Endothelial cell of umbilical vein (primary cell): ENCODE data around the gene PNPLA1. TPM values are rescaled to one million over a fixed set of nuclear protein-coding genes. Genes with fewer than 3 reads are reported as not detected.

Experiments used
- BruUV-seq: library from RNA; stranded (reverse); fragments of 400-500 nt; replicated peaks from 2 replicates; lab custom pipeline; 2021; lab: Mats Ljungman, UMichigan
- CTCF ChIA-PET: fragments of 300-600, 350-600 bp; sonication (Branson Sonifier 250); formaldehyde crosslinking; loops from one replicate; lab custom pipeline; 2021; ENCODE audit warnings: antibody characterized with exemption, inconsistent platforms; lab: Charles Lee
- POLR2A ChIA-PET: fragments of 300-600, 350-600 bp; sonication (Branson Sonifier 250); formaldehyde crosslinking; loops from one replicate; lab custom pipeline; 2021; ENCODE audit warnings: antibody characterized with exemption, inconsistent platforms; lab: Charles Lee
- DNase-seq: peaks from one replicate; pipeline ENCODE4 v3.0.0-alpha.2; 2011; ENCODE audit warnings: low read depth, low spot score
- FAIRE-seq: peaks from 2 replicates; lab custom pipeline; 2011; peaks lifted over from hg19 to GRCh38; lab: Jason Lieb, UNC
- H2AFZ ChIP-seq: 2 replicates; pipeline ENCODE4 v1.6.0; 2012; ENCODE audit warnings: low read depth, low read length, control low read depth, inconsistent platforms
- H3K27ac ChIP-seq: 2 replicates; pipeline ENCODE4 v1.5.1; 2011; ENCODE audit warnings: low read depth, mild to moderate bottlenecking, control low read depth, low read length, moderate library complexity; ENCODE audit not compliant: insufficient read depth
- H3K27me3 ChIP-seq, 2 experiments: 2 replicates each; pipeline versions ENCODE4 v1.6.0 to v1.6.1; 2011; ENCODE audit warnings: low read length in 2 of 2, mixed read lengths in 1 of 2; ENCODE audit not compliant: control insufficient read depth in 2 of 2, insufficient read depth in 2 of 2
- H3K36me3 ChIP-seq, 2 experiments: 2 replicates in 1 of 2; 3 replicates in 1 of 2; pipeline ENCODE4 v1.5.1; 2011; ENCODE audit warnings: low read length in 2 of 2, mild to moderate bottlenecking in 1 of 2, moderate library complexity in 1 of 2; ENCODE audit not compliant: control insufficient read depth in 2 of 2, insufficient read depth in 2 of 2; ENCODE audit errors: extremely low read depth in 1 of 2
- H3K4me1 ChIP-seq: 3 replicates; pipeline ENCODE4 v1.5.1; 2011; ENCODE audit warnings: mild to moderate bottlenecking, low read length; ENCODE audit not compliant: control insufficient read depth, insufficient read depth; ENCODE audit errors: extremely low read depth
- H3K4me2 ChIP-seq: 2 replicates; pipeline ENCODE4 v1.6.1; 2011; ENCODE audit warnings: low read length, control low read depth, mixed read lengths; ENCODE audit not compliant: insufficient read depth
- H3K4me3 ChIP-seq, 3 experiments: fragments of 200-600 bp in 1 of 3; sonication (generic), shearing (Covaris generic) in 1 of 3; replicated peaks in 1 of 3; 2 replicates each; pipeline ENCODE4 v1.5.1; 2011 to 2016; ENCODE audit warnings: control low read depth in 3 of 3, low read length in 3 of 3, mild to moderate bottlenecking in 2 of 3, inconsistent platforms in 1 of 3, low read depth in 1 of 3, moderate library complexity in 1 of 3; ENCODE audit not compliant: insufficient read depth in 1 of 3
- H3K79me2 ChIP-seq: 2 replicates; pipeline ENCODE4 v1.6.0; 2012; ENCODE audit warnings: low read length, inconsistent platforms; ENCODE audit not compliant: control insufficient read depth, insufficient read depth
- H3K9ac ChIP-seq: replicated peaks from 2 replicates; pipeline ENCODE3; 2011; ENCODE audit warnings: low read length, control low read depth; ENCODE audit not compliant: insufficient read depth; ENCODE audit errors: extremely low read depth
- H3K9me1 ChIP-seq: replicated peaks from 3 replicates; pipeline ENCODE4 v1.6.0; 2011; ENCODE audit warnings: mild to moderate bottlenecking, low read length; ENCODE audit not compliant: control insufficient read depth, insufficient read depth; ENCODE audit errors: extremely low read depth
- H3K9me3 ChIP-seq: replicated peaks from 2 replicates; pipeline ENCODE4 v1.5.1; 2012; ENCODE audit warnings: low read length, inconsistent platforms; ENCODE audit not compliant: control insufficient read depth, insufficient read depth
- H4K20me1 ChIP-seq: replicated peaks from 2 replicates; pipeline ENCODE3; 2011; ENCODE audit warnings: mild to moderate bottlenecking, low read length; ENCODE audit not compliant: control insufficient read depth, insufficient read depth; ENCODE audit errors: extremely low read depth
- CTCF ChIP-seq, 2 donors: IDR thresholded peaks; 1 replicate in 1 of 2; 2 replicates in 1 of 2; pipeline ENCODE4 v1.5.1; 2011; ENCODE audit warnings: low read length in 2 of 2, mild to moderate bottlenecking in 2 of 2, moderate library complexity in 2 of 2, control low read depth in 1 of 2, inconsistent platforms in 1 of 2, low read depth in 1 of 2; ENCODE audit not compliant: insufficient read depth in 1 of 2; ENCODE audit errors: extremely low read depth in 1 of 2
- EZH2 ChIP-seq: IDR thresholded peaks from 2 replicates; pipeline ENCODE4 v1.6.1; 2012; ENCODE audit warnings: borderline replicate concordance, low read depth, mild to moderate bottlenecking, moderate library complexity, low read length, inconsistent platforms; ENCODE audit not compliant: severe bottlenecking
- FOS ChIP-seq: IDR thresholded peaks from 2 replicates; pipeline ENCODE4 v1.6.1; 2011; ENCODE audit warnings: mild to moderate bottlenecking, low read length, moderate library complexity, borderline replicate concordance; ENCODE audit not compliant: insufficient read depth
- GATA2 ChIP-seq: IDR thresholded peaks from 2 replicates; pipeline ENCODE4 v1.7.0; 2011; ENCODE audit warnings: low read depth, mild to moderate bottlenecking, moderate library complexity, mixed read lengths, low read length; ENCODE audit not compliant: insufficient read length, insufficient read depth
- JUN ChIP-seq: IDR thresholded peaks from 2 replicates; pipeline ENCODE4 v1.6.1; 2011; ENCODE audit warnings: borderline replicate concordance, low read depth; ENCODE audit not compliant: insufficient read length, insufficient read depth
- MYC ChIP-seq: IDR thresholded peaks from one replicate; pipeline ENCODE4 v1.6.1; 2011; ENCODE audit warnings: mild to moderate bottlenecking, low read depth, low read length
- POLR2A ChIP-seq: IDR thresholded peaks from 2 replicates; pipeline ENCODE4 v1.6.1; 2012; ENCODE audit warnings: low read depth, mild to moderate bottlenecking, control low read depth, low read length
- POLR2AphosphoS5 ChIP-seq: IDR thresholded peaks from 2 replicates; pipeline ENCODE4 v1.6.1; 2012; ENCODE audit warnings: low read depth, mild to moderate bottlenecking, control low read depth, low read length, moderate library complexity; ENCODE audit not compliant: insufficient read depth
- dilution Hi-C: fragments of 300-500 bp; cut with MboI; formaldehyde crosslinking; loops from one replicate; pipeline ENCODE4 v1.15.0; 2019; ENCODE audit warnings: low sequenced_read_pairs; ENCODE audit not compliant: extremely low pct_ligation_motif_present
- intact Hi-C: fragments of 100-400 bp; cut with micrococcal nuclease; formaldehyde crosslinking; loops from one replicate; pipeline ENCODE4 v1.10.0; 2022
- polyA plus RNA-seq, 4 experiments: library from polyadenylated mRNA; depleted of rRNA in 3 of 4; stranded (reverse) in 3 of 4; unstranded in 1 of 4; fragments of >200 nt; gene quantifications; 2 replicates each; pipeline versions ENCODE4 v1.2.1 to v1.2.3, GENCODE V29; 2011 to 2012; ENCODE audit warnings: missing spikeins in 1 of 4
- total RNA-seq: library from RNA; stranded (reverse); gene quantifications from 2 replicates; pipeline ENCODE4 v1.2.3, GENCODE V29; 2021
- TF ChIP-seq, protein P1 (sequence below): IDR thresholded peaks from 2 replicates; pipeline ENCODE4 v1.6.1; 2011; ENCODE audit not compliant: insufficient read depth, insufficient read length

The PNPLA1 gene
- total and polyA plus RNA-seq, 2 donors (not counting 3 experiments of a cell fraction or from before 2014, with no cell fraction given), result not detected

DNA sequence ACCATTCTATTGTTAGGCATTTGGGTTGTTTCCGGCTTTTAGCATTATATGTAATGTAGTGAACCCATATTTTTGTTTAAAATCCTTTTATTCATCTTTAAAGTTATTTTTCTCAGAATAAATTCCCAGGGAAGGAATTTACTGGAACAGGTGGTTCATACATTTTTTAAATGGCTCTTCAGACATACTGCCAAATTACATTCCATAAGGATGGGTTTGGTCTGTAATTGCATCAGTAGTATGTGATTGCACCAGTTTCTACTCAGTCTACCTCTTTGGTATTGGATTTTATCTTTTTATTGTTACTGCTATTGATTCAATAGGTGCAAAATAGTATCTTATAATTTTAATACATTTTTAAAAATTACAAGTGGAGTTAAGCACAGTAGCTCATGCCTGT, 46.2 kb upstream of the PNPLA1 start:
- dilution Hi-C loops, result no loop called here
- H3K9ac ChIP-seq, result no peak overlapping the region
- DNase-seq, result no peak
- H4K20me1 ChIP-seq, result peaks cover 4% of the 10 kb centered on the region
- H3K27ac ChIP-seq, result no peak overlapping the region
- FAIRE-seq, result no peak
- intact Hi-C loops, result no loop called here
- CTCF ChIA-PET, result interaction anchor here (5.2 kb wide), 1 partner anchor 78 kb away, joined by 21 read pairs; no protein-coding TSS in a partner anchor
- H3K4me2 ChIP-seq, result no peak overlapping the region
- H3K4me1 ChIP-seq, result peaks cover 16% of the 10 kb centered on the region
- TF ChIP-seq POLR2AphosphoS5, result no peak
- TF ChIP-seq POLR2A, result no peak
- no peak for TF ChIP-seq GATA2
- TF ChIP-seq, protein P1, sequence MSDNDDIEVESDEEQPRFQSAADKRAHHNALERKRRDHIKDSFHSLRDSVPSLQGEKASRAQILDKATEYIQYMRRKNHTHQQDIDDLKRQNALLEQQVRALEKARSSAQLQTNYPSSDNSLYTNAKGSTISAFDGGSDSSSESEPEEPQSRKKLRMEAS, result no peak
- TF ChIP-seq CTCF (IDR thresholded peaks at IDR 0.05; ENCODE audit: extremely low read depth in 1 of 2, insufficient read depth in 1 of 2, low read depth in 1 of 2, low read length in 2 of 2), result no peak
- TF ChIP-seq FOS, result no peak
- no peak for TF ChIP-seq EZH2
- no peak for TF ChIP-seq MYC
- TF ChIP-seq JUN, result no peak
- POLR2A ChIA-PET, result no interaction called here
- no peak overlapping the region for H3K4me3 ChIP-seq
- no peaks in the 10 kb centered on the region for H3K9me1 ChIP-seq
- H3K36me3 ChIP-seq, result peaks cover 37% of the 10 kb centered on the region in 2 experiments
- no TSS peak for BruUV-seq
- no peaks in the 10 kb centered on the region for H3K9me3 ChIP-seq
- peaks cover 3% of the 10 kb centered on the region for H3K79me2 ChIP-seq
- no peaks in the 10 kb centered on the region for H3K27me3 ChIP-seq
- H2AFZ ChIP-seq, result no peak overlapping the region
